22Rv1 (cell line): ENCODE results near the gene POLE4.

ENCODE experiments used
- ZFX ChIP-seq: fragments of 450-650 bp; IDR thresholded peaks from 2 replicates; pipeline ENCODE4 v1.6.1; 2017; ENCODE audit warnings: antibody characterized with exemption, borderline replicate concordance
- TF ChIP-seq, protein P1 (sequence below): fragments of 450-650 bp; IDR thresholded peaks from 2 replicates; pipeline ENCODE4 v1.5.1; 2017; ENCODE audit warnings: mild to moderate bottlenecking

DNA sequence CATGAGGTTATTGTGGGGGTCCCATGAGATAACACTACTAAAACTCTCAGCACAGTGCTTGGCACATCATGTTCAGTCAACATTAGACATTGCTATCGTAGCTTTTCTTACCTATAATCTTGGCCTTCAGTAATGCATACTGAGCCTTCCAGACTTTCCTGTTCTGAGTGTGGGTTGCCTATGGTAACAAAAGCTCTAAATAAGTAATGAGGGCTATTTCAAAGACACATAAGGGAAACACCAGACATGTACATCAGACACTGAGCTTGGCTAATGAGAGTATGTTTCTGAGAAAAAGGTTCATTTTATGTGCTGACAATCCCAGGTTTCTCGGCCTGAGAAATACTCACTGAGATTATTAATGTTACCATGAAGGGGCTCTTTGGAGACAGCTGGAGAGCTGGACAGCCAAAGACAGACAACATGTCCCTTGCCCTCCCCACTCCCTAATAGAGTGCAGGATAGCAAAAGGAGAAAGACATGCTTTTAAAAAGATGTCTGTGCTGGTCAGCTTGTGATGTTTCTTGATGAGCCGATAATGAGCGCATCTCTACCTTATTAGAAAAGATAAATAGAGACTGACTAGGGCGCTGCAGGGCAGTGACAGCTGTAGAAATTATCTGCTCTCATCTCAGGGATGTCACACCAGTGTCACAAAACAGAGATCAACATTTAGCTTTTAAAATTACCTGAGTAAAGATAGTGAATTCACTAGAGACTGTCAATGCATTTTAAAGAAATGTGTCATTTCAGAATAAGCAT is 25.4 kb downstream of the POLE4 start:
- TF ChIP-seq, protein P1, sequence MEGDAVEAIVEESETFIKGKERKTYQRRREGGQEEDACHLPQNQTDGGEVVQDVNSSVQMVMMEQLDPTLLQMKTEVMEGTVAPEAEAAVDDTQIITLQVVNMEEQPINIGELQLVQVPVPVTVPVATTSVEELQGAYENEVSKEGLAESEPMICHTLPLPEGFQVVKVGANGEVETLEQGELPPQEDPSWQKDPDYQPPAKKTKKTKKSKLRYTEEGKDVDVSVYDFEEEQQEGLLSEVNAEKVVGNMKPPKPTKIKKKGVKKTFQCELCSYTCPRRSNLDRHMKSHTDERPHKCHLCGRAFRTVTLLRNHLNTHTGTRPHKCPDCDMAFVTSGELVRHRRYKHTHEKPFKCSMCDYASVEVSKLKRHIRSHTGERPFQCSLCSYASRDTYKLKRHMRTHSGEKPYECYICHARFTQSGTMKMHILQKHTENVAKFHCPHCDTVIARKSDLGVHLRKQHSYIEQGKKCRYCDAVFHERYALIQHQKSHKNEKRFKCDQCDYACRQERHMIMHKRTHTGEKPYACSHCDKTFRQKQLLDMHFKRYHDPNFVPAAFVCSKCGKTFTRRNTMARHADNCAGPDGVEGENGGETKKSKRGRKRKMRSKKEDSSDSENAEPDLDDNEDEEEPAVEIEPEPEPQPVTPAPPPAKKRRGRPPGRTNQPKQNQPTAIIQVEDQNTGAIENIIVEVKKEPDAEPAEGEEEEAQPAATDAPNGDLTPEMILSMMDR = no peak
- TF ChIP-seq ZFX = no peak
